GM12865 (cell line): ENCODE measurements around the gene DROSHA.

Source experiments
- DNase-seq: peaks from one replicate; pipeline ENCODE4 v3.0.0; 2010; ENCODE audit warnings: low read depth
- H3K4me3 ChIP-seq: 2 replicates; pipeline ENCODE4 v1.5.1; 2011; ENCODE audit warnings: mild to moderate bottlenecking, low read depth, low read length, control low read depth
- TF ChIP-seq, protein P1 (sequence below): IDR thresholded peaks from 2 replicates; pipeline ENCODE4 v1.5.1; 2011; ENCODE audit warnings: low read length, control low read depth, low read depth, inconsistent platforms; ENCODE audit not compliant: insufficient read depth; ENCODE audit errors: missing control alignments

Gene DROSHA

GRCh38 chr5:31486441-31486840 lies 45.5 kb downstream of the DROSHA start:
- H3K4me3 ChIP-seq: no peak overlapping the region
- TF ChIP-seq, protein P1, sequence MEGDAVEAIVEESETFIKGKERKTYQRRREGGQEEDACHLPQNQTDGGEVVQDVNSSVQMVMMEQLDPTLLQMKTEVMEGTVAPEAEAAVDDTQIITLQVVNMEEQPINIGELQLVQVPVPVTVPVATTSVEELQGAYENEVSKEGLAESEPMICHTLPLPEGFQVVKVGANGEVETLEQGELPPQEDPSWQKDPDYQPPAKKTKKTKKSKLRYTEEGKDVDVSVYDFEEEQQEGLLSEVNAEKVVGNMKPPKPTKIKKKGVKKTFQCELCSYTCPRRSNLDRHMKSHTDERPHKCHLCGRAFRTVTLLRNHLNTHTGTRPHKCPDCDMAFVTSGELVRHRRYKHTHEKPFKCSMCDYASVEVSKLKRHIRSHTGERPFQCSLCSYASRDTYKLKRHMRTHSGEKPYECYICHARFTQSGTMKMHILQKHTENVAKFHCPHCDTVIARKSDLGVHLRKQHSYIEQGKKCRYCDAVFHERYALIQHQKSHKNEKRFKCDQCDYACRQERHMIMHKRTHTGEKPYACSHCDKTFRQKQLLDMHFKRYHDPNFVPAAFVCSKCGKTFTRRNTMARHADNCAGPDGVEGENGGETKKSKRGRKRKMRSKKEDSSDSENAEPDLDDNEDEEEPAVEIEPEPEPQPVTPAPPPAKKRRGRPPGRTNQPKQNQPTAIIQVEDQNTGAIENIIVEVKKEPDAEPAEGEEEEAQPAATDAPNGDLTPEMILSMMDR: no peak
- no peak for DNase-seq

DNA sequence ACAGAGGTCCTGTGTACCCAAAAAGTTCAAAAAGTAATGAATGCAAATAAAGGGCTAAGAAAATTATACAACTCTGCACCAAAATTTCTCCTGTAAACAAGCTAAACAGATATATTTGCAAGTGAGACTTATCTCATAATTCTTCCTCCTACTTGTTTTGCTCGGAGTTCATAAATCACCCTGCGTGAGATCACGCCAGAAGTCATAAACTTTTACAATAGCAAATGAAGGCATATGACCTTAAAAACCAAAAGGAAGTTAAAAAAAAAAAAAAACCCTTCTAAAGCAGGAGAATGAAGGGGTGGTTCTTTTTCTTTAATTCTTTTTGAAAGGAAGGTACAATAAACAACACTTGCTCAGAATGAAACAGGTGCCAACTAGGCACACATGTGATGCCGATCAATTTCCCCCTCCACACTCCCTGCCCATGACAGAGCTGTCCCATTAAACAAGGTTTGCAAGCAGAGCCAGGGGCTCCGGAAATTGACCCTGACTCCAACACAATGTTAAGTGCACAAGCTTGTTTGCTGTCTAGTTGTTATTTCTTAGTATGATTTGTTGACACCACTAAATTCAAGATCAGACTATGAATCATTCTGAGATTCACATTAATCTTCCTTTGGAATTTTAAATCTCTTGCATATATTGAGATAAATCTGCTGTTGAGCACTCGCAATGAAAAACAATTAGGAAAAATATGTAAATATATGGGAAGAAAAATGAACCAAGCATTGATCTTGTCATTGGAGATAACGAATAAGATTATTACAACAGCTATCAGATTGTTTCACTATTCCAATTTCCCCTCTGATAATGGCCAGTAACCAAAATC lies 46.3 kb downstream of the DROSHA start:
- DNase-seq: no peak
- TF ChIP-seq, protein P1: no peak
- no peak overlapping the region for H3K4me3 ChIP-seq

DNA sequence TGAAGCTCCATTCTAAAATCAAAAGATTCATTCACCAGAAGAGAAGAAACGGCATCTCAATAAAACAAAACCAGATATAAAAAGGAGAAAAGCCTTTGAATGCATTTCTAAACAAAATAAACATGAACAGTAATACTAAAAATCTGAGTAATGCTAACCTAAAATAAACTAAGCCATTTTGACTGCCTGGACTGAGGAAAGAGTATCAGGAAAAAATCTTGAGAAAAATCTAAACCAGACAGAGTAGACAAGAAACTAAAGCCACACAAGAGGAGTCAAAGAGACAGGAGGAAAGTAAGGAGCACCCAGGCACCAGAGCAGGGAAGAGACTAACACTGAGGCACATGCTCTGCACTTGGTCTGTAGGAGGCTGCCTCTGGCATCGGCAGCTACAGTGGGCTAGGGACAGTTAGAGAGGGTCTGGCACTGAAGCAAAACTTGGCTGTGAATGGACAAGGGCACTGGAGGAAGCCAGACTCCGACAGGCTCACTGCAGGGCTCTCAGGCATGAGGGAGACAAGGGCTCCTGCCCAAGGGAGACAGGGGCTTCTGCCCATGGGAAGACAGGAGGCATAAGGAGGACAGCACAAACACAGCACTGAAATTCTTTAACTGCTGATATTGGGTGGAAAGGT lies 50.2 kb downstream of the DROSHA start:
- TF ChIP-seq, protein P1: no peak
- no peak overlapping the region for H3K4me3 ChIP-seq
- DNase-seq: no peak

- H3K4me3 ChIP-seq: no peak overlapping the region
- TF ChIP-seq, protein P1: no peak
- no peak for DNase-seq
These were observed 52.2 kb downstream of the DROSHA start for GRCh38 chr5:31479706-31480105.

GRCh38 chr5:31478901-31479300 lies 53.0 kb downstream of the DROSHA start:
- no peak overlapping the region for H3K4me3 ChIP-seq
- TF ChIP-seq, protein P1: no peak
- no peak for DNase-seq

DNA sequence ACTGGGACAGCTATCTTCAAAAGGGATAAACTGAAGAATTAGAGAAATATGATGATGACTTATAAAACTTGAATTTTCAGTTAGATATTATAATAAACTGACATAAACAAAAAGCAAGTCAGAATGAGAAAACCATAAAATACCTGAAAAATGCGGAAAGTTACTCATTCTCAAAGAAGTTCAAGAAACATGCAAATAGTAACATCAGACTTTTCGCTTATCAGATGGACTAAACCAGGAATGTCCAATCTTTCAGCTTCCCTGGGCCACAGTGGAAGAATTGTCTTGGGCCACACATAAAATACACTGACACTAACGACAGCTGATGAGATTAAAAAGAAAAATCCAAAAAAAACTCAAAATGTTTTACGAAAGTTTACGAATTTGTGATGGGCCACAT lies 53.9 kb downstream of the DROSHA start:
- no peak overlapping the region for H3K4me3 ChIP-seq
- TF ChIP-seq, protein P1: no peak
- no peak for DNase-seq
